Measurements from ENCODE around the gene SLC39A11.

SLC39A11 gene

DNA sequence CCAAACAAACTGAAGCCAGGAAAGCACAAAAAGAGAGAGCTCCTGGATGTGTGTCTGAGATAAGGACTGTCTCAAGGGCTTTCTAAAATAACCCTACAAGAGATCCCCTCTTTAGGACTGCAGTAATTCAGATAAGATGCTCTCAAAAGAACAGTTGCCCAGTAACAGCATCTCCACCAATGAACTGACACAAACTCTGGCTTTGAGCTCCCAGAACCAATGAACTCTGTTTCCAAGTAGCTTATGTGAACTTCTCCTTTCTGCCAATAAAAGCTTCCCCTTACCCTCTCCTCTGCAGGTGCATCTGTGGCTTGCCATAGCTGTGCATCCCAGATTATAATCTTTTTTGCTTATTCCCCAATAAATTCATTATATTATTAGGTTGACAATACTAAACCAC, 421.5 kb downstream of the SLC39A11 start:
- peak in 1 of 4 experiments; percentile 6 for DNase-seq

- DNase-seq = no peak
These were observed 425.1 kb downstream of the SLC39A11 start for GRCh38 chr17:72667096-72668063.

DNA sequence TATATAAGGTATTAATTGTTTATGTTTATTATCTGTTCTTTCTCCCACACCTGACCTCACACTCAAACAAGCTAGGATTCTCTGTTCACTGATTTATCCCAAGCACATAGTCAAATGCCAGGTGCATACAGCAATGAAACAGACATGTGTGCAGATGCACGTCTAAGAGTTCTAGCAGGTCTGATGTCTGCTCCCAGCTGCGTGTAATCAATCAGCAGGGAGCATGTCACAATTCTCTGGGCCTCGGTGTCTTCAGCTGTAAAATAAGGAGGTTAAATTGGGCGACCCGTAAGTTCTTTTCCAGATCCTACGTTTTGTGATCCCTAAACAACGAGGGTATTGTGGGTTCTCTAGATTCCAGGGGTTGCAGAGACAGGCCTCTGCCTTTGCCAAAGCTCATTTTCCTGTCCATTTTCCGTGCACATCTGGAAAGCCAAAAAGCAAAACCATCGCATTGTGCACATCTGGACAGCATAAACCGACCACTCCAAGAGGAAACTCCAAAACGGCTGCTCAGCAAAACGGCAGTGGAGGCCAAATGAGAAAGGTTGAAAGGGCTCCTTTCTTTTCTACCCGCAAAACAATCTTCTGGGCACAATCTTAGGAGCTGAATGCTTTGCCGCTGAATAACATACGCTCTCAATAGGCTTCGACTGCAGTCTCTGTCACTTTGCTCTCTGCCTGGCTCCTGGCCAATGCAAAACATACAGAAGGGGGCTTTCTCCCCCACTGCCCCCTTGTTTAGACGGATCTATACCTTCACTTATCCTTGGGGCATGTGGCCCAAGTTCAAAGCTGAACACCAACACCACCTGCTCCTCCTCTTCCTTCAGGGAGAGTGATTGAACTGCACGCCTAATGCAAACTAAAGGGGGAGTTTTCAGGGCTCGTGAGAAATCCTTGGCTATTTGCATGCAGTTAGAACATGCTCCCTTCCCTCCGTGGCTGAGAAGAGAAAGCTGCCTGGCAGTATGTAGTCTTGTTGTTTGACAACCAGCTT, 426.3 kb downstream of the SLC39A11 start:
- no peak for DNase-seq

GRCh38 chr17:72662827-72663190, 429.7 kb downstream of the SLC39A11 start:
- no peak for DNase-seq

- no peak for DNase-seq
These were observed 430.3 kb downstream of the SLC39A11 start for GRCh38 chr17:72661945-72662826.

- no peak for DNase-seq
These were observed 431.2 kb downstream of the SLC39A11 start for GRCh38 chr17:72661116-72661944.

GRCh38 chr17:72660274-72661115, 432.0 kb downstream of the SLC39A11 start:
- no peak for DNase-seq

- DNase-seq = no peak
These were observed 432.7 kb downstream of the SLC39A11 start for GRCh38 chr17:72659811-72660210.

DNA sequence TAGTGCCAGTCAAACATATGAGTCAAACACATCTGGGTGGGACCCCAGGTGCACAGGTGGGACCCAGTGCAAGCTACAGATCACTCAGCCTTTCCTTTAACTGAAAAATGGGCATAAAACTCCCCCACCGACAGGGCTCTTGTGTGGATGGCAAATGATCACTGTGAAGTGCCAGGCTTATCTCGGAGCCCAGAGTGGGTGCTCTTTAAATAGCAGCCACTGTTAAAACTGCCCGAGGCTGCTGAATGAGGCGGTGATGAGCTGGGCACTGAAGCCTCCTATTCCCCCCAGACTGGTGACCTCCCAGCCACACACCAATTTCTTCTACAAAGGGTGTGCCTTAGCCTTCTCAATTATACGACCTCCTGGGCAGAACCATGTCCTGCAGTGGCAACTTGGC, 433.8 kb downstream of the SLC39A11 start:
- no peak for DNase-seq

GRCh38 chr17:72657467-72658317, 434.8 kb downstream of the SLC39A11 start:
- DNase-seq = no peak

- no peak for DNase-seq
These were observed 436.2 kb downstream of the SLC39A11 start for GRCh38 chr17:72656130-72656763.

GRCh38 chr17:72654706-72655105, 437.8 kb downstream of the SLC39A11 start:
- DNase-seq = no peak

DNA sequence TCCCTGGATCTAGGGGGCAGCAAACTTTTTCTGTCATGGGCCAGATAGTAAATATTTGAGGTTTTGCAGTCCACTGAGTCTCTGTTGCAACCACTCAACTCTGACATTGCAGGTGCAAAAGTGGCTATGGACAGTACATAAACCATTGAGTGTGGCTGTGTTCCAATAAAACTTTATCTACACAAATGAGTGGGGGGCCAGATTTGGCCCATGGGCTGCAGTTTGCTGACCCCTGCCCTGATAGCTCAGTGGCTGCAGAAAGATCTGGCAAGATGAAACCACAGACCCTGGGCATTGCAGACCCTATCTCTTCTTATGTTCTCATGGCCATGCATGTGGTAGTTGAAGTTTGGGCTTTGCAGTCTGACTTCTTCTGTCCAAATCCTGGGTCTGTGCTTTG, 440.5 kb downstream of the SLC39A11 start:
- no peak for DNase-seq

DNA sequence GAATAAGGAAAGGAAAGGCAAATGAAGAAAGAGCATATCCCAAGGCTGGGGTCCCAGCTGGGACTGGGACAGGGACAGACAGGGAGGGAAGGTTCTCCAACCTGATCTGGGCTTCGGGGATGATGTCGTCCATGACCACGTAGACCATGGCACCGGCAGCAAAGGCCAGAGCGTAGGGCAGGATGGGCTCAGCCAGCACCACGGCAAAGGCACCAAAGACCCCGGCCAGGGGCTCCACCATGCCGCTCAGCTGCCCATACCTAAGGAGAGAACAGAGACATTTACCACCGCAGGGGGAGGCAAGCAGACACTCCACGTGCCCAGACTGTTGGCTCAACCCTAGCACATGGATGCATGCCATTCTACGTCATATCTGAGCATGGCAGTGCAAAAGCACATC, 443.8 kb downstream of the SLC39A11 start:
- no peak for DNase-seq

DNA sequence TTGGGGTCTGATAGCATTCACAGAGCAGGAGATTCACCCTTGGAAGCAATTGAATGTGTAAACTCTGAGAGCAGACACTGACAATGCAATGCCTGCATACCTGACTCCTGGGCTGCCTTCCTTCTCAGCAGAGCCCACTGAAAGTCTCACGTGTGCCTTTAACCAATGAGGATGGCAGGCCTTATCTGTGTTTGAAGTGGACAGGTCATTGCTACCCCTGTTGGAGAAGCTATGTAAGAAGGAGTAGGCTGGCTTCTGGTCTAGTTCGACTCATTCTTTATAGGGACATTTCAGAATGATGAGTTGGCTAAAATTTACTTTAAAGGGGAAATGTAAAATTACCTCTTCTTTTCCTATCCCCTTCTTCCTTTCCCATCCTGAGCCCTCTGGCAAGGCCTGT, 446.3 kb downstream of the SLC39A11 start:
- DNase-seq = no peak

GRCh38 chr17:72644492-72644891, 448.0 kb downstream of the SLC39A11 start:
- no peak for DNase-seq

DNA sequence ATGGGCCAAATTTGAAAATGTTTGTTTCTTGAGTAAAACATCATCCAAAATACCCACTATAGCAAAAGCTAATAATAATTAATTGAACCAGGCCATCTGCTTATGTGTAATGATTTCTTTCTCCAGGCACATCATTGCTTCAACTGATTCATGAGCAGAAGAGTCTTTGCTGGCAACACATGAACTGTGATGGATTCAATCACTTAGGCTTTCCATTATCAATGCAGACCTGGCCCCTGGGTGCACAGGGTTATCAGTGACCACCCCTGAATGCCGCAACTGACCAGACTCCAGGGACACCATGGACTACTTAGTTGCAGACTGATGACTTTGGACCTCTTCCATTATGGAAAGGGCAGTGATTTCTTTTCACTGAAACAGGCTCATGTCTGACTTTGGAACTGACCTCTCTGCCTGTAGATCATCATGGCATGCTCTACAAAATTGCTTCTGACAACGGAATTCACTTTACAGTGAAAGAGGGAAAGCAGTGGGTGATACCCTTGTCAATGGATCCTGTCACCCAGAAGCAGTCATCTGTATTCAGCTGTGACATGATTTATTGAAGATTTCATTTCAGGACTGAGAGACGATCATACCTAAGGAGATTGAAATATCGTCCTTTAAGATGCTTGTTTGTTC, 448.8 kb downstream of the SLC39A11 start:
- DNase-seq = no peak

DNA sequence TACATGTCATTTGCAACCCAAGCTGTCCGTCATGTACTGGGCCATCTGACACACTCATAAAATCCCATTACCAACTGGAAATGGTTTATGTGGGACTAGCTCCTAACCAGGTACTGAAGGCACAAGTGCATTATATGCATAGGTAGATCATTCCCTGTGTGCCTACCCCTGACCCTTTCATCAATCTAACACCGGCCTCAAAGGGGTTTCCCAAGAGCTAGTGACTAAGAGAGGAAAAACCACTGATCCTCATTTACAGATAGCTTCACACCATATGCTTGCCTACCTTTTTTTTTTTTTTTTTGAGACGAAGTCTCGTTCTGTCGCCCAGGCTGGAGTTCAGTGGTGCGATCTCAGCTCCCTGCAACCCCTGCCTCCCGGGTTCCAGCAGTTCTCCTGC, 449.8 kb downstream of the SLC39A11 start:
- DNase-seq = no peak
